NCI-H1092 treated with DMSO at 0.1 percent for 48 hours (cell line): ENCODE data around the gene BARHL2.

Source experiments
- DNase-seq: peaks from one replicate; lab custom pipeline; 2025; lab: John Stamatoyannopoulos, UW

Gene BARHL2

DNA sequence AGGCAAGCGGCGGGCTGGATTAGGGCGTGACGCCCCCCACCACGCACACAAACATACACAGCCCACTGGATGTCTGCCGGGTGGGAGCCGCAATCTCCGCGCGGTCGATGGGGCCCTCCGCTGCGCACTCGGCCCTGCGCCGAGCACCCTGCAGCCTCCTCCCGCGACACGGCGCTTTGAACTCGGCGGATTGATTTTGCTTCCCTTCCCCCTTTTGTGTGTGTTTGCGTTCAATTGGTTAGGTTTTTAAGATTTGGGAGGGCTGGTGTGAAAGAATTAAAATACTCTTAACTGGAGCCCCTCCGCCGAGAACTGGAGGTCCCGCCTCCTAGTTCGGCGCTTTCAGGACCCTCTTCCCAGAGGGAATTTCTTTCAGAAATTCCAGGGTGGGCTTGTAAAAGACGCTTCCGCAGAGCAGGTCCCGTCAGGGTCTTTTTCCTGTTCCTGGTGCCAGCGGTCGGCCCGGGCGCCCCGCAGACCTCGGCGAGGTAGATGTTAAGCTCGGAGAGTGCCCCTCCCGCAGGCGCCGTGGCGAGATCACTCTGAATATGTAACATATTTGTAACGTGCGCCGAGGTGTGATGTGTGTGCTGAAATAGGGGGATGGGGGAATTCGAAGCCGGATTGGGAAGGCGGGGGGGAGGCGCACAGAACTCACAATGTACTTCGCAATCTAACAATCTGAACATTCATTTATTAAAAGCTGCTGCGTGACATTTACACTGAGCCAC is 8.0 kb upstream of the BARHL2 start:
- peak; percentile 62 for DNase-seq

GRCh38 chr1:90724361-90724760 is 7.3 kb upstream of the BARHL2 start:
- DNase-seq, result no peak

- DNase-seq, result no peak
Measured at GRCh38 chr1:90723590-90724108, 6.5 kb upstream of the BARHL2 start.

GRCh38 chr1:90722874-90723589 is 5.9 kb upstream of the BARHL2 start:
- no peak for DNase-seq

DNA sequence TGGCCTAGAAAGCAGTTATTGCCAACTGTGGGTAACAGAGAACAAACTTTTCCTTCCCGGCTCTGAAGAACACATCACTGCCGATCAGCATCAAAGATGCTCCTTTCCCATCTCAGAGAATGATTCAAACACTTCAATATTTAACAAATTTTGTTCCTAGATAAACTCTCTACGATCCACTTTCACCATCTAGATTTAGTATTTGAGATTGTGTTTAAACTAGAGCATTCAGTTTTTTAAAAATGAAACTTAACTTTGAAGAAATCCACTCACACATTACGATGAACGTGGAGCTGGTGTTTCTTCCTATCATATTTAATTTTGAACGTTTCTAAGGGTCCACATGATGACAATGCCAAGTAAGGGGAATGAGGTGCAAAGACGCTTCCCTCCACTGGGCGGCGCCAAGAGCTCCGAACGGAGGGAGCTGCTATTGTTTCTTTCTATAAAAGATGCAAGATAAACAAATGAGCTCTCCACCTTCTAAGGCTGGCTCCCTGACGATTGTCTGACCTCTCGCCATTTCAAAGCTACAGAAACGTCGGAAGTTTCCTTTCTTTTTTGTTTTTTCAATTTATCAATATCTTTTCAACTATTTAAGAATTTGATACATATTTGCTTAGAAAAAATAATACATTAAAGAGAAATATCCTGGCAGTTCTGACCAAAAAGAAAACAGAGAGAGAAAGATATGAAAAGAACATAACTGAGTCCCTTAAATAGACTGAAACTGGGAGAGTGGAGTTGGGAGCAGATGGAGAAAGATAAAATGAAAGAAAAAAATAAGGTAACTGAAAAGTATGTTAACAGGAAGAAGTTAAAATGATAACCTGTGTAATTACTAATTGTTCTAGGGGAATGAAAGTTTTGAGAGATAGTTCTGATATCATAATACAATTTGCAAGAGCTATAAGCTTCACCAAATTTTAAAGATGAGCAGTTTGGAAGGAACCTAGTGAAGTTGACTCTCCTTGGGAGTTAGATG is 4.4 kb upstream of the BARHL2 start:
- peak; percentile 83 for DNase-seq

DNA sequence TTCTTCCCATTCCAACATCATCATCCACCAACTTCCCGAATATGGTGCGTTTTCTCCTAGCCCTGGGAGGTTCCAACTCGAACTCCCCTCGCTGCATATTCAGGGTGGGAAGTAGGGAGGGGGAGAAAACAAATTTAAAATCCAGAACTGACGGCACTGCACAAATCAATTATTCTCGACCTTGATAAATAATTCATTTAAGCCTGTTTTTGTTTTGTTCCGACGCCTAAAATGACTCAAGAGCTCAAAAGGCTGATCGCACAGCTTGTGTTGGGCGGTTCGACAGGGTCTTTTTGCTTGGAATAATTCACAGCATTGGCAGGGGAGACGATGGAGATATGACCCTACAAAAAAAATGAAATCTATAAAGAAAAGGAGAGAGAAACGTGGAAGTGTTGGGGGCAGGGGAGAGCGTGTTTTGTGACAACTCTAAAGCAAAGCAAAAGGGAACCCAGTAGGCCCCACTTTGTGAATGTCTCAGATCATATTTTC is 3.1 kb upstream of the BARHL2 start:
- DNase-seq, result no peak

DNA sequence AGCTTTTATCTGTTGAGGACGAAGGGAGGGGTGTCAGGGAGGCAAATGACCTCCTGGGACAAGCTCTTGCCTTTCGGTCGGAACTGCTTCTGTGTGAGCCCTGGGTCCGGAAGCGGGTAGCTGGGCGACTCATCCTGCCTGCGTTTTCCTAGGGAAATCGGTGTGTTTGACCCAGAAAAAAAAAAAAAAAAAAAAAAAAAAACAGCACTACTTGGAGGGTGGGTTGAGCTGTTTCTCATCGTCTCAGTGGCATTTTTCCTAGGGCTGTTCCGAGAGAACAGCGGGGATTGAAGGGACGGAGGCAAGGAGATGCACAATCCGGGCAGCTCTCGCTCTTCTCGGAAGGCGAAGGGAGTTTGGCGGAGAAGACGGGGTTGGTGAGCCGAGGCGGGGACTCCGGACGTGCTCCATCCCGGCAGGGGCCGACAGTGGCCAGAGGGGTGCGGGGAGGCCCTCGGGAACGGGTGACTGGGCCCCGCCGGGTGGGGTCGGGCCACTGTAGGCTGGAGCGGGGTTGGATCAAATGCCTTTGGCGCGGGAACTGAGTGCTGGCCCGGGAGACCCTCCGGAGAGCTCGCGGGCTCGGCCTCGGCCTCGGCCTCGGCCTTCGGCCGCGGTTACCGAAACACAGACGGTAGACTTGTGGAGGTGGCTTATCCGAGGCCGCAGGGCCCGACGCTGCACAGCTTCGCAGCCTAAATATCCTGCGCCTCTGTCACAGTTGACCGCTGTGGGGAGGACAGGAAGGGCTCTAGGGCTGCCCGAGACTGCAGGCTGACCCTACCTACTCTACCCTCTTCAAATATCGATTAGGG is 2.4 kb upstream of the BARHL2 start:
- DNase-seq, result no peak

DNA sequence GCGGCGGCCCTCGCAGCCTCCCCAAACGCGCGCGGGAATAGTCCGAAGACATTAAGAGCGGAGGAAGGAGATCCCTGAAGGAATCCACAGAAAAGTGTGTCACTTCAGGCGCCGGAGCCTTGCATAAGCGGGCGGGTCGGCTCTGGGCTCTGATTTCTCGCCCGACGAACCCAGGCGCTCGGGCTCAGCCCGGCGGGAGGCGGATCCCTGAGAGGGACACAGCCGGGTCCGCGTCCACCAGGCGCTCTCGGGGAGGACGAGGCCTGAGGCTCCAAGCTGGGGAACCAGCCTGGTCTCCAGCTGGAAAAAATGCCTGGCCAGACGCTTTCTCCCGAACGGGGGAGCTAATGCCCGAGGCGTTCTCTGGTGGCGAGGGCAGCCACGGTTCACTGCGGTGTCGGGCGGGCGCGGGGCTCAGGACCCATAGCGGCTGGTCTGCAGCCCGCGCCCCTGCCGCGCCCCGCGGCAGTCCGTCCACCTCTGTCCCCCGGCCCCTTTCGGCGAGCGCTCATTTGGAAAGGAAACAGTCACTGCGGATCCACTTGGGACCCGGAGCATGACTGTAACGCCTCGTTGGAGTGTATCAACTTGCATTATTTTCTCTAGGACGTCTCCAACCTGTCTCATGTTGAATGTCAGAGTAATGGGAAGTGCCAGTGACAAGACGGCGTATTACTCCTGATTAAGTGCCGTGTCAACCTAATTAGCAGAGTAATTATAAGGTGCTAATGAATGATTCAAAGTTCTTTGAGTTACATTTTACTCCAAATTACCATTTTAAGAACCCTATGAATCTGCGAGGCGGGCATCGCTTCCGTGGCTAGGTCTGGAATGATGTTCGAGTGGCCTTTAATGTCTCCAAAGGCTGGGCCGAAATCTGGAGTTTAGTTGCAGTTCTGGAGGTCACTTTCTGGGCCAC is 1.6 kb upstream of the BARHL2 start:
- peak; percentile 37 for DNase-seq

DNA sequence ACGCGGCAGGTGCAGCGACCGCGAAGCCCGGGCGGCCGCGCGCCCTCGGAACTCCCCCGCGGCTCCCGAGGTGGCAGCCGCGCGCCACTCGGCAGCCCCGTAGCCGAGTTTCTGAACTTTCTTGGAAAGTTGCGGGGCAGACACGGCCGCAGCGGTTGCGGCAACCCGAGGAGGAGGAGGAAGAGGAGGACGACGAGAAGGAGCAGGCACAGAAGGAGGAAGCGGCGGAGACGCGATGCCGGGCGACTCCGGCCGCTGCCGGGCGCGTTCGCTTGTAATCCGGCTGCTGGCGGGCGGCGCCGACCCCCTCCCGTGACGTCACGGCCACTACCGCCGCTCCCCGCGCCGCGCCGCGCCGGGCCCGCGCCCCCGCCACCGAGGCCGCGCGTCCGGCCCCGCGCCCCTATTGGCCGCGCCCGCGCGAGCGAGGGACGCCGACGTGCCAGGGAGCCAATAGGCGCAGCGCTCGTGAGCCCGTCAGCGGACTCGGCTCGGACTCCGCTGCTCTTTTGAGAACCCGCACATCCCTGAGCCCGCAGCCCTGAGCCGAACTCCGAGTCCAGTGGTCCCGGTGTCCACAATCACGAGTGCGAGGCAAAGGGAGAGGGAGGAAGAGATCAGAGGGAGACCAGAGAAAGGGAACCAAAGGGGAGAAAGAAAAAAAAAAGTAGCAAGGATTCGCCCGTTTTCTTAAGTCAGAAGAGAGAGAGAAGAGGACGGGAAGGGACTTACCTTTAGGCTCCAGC is 736 bp upstream of the BARHL2 start:
- DNase-seq, result peak; percentile 86

- DNase-seq, result no peak
Measured at GRCh38 chr1:90717356-90717664, 208 bp upstream of the BARHL2 start.

- no peak for DNase-seq
Measured at GRCh38 chr1:90716243-90716551, 905 bp downstream of the BARHL2 start.

- no peak for DNase-seq
Measured at GRCh38 chr1:90715309-90715708, 1.8 kb downstream of the BARHL2 start.

GRCh38 chr1:90714521-90714951 is 2.6 kb downstream of the BARHL2 start:
- no peak for DNase-seq

DNA sequence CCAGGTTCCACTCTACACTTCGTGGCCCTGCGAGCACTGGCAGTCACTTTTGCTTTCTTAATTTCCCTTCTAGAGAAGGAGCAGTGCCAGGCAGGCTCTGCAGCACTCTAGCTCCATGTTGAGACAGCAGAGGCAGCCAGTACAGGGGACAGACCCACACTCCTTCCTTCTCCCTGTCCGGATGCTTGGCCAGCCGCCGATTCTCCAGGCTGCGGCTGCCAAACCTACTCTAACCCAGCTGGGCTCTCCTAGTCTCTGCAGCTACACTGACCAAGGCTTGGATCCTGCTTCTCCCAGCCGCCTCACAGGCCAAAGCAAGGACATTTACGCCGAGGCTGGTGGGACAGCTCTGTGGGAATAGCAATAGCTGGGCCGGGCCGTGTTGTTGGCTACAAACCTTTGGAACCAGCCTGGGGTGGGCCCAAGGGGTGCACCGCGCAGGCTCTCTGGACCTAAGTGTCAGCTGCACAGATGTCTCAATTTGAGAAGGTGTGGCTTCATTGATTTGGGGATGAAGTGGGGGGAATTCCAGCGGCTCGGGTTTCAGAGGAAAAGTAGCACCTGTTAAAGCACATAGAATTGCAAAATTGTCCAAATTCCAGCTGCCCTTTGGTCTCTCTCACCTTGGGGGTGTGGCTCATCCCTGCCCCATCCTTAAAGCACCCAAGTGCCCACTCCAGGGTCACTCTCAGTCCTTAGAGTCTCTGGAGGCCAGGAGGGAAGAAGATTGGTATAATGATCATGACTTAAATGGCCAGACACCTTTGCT is 3.2 kb downstream of the BARHL2 start:
- no peak for DNase-seq

- DNase-seq, result no peak
Measured at GRCh38 chr1:90712915-90713730, 4.0 kb downstream of the BARHL2 start.

DNA sequence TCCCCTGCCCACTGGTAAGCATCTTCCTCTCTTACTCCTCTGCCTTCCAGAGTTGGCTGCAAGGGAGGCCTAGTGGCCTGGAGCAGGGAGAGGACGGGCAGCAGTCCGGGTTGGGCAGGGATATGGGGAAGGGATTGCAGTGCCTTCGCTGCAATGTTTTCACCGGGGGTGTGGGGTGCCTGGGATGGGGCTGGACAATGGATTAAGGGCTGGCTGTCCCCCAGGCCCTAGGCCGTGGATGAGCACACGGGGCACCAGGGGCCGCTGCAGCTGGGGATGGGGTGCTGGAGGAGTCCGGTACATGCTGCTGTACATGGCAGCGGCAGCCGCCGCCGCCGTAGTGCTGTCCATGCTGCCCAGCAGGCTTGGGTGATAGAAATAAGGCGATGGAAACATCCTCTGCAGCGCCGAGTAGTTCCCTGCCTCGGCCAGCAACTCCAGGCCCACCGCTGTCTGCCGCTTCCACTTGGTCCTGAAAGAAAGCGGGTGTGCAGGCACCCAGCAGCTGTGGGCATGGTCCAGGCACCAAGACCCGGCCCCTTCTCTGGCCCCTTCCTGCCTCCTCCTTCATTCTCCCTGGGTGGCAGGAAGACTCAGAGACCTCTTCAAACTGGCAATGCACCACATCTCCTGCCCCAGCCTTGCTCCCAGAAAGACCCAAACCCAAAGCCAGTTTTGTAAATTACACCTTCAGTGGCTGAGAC is 4.8 kb downstream of the BARHL2 start:
- no peak for DNase-seq

- DNase-seq, result no peak
Measured at GRCh38 chr1:90711696-90712095, 5.4 kb downstream of the BARHL2 start.
